NCI-H1048 (cell line): ENCODE measurements around the gene ZFP30.
A peak's percentile ranks its signal among the peaks of the same experiment; 100 is the strongest.
"Not testable (repeated sequence)": the region's sequence is repeated elsewhere in the genome, so short reads cannot be mapped to it uniquely, and the experiment has no call there.

Experiments used
- DNase-seq: peaks from one replicate; lab custom pipeline; 2025; lab: John Stamatoyannopoulos, UW

ZFP30 gene

GRCh38 chr19:37655301-37655688, at the start of gene ZFP30:
TSS of gene ZFP30 (minus strand) at chr19:37655465. CDS start at chr19:37647822, 7,643 bp downstream.
- DNase-seq: peak; percentile 60

DNA sequence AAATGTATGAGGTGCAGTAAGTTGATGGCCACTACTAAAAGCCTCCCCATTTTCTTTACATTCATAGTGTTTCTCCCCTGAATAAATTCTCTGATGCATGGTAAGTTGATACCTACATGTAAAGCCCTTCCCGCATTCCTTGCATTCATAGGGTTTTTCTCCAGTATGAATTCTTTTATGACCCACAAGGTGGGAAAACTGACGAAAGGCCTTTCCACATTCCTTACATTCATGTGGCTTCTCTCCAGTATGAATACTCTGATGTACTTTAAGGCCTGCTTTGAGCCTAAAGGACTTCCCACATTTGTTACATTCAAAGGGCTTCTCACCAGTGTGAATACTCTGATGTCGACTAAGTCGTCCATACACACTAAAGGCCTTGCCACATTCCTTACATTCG, 43.8 kb upstream of the ZFP30 start:
- no peak for DNase-seq

DNA sequence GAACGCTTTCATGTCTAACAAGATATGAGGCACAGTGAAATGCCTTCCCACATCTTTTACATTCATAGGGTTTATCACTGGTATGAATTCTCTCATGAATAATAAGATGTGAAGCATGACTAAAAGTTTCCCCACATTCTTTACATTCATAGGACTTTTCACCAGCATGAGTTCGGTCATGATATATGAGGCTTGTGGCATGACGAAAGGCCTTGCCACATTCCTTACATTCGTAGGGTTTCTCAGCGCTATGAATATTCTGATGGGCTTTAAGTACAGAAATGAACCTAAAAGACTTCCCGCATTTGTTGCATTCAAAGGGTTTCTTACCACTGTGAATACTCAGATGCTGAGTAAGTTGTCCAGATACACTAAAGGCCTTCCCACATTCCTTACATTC, 43.0 kb upstream of the ZFP30 start:
- no peak for DNase-seq

- no peak for DNase-seq
Observed at GRCh38 chr19:37695144-37695899, 40.1 kb upstream of the ZFP30 start.

GRCh38 chr19:37692956-37693620, 37.8 kb upstream of the ZFP30 start:
- DNase-seq: no peak

DNA sequence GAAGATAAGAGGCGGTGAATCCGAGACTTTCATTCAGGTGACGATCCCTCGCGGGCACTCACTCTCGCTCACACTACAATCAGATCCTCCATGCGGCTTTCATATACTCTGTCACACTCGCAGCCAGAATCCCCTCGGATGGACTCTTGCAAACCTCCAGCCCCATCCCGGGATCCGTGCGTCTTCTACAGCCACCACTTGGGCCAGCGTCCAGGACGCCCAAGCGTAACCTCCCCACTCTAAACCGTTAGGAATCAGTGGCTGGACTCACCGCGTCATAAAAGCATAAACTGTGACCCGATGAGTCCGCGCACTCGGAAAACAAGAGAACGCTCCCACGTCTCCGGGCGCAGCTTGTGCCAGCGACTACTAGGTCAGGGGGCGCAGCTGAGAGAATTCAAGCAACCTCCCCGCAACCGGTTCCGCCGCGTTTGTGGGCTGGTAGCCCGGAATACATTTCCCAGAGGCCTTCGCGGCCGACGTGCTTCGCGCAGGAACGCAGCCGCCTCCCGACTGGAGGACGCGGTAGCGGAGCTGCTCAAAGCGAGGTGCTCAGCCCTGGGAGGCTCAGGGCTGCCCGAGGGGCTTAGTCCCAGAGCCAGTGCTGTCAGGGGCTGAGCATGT, 36.7 kb upstream of the ZFP30 start:
- DNase-seq: no peak

DNA sequence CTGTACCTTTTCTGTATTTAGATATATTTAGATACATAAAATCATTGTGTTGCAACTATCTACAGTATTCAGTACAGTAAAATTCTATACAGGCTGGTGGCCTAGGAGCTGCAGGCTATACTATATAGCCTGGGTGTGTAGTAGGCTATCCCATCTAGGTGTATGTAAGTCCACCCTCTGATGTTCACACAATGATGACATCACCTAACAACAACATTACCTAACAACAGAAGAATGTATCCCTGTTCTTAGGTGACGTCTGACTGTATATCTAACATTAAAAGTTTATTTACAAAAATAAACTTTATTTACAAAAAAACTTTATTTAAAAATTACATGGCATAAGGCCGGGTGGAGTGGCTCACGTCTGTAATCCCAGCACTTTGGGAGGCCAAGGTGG, 28.3 kb upstream of the ZFP30 start:
- DNase-seq: no peak

DNA sequence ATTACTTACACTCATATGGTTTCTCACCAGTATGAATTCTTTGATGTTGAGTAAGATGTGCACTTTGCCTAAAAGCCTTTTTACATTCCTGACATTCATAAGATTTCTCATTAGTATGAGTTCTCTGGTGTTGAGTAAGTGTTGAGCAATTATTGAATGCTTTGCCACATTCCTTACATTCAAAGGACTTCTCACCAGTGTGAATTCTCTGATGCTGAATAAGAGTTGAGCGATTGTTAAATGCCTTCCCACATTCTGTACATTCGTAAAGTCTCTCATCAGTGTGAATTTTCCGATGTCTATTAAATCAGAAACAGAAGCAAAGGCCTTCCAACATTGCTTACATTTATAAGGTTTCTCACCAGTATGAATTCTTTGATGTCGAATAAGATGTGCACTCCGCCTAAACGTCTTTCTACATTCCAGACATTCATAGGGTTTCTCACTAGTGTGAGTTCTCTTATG, 14.2 kb upstream of the ZFP30 start:
- DNase-seq: no peak

DNA sequence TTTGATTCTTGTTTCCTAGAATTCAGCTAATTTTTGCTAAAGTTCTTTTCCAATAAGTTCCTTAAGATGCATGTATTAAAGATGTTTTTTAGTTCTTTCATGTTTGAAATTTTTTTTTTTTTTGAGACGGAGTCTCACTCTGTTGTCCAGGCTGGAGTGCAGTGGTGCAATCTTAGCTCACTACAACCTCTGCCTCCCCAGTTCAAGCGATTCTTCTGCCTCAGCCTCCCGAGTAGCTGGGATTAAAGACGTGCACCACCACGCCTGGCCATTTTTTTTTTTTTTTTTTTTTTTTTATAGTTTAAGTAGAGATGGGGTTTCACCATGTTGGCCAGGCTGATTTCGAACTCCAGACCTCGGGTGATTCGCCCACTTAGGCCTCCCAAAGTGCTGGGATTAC, 1.9 kb upstream of the ZFP30 start:
- not testable (repeated sequence) for DNase-seq

DNA sequence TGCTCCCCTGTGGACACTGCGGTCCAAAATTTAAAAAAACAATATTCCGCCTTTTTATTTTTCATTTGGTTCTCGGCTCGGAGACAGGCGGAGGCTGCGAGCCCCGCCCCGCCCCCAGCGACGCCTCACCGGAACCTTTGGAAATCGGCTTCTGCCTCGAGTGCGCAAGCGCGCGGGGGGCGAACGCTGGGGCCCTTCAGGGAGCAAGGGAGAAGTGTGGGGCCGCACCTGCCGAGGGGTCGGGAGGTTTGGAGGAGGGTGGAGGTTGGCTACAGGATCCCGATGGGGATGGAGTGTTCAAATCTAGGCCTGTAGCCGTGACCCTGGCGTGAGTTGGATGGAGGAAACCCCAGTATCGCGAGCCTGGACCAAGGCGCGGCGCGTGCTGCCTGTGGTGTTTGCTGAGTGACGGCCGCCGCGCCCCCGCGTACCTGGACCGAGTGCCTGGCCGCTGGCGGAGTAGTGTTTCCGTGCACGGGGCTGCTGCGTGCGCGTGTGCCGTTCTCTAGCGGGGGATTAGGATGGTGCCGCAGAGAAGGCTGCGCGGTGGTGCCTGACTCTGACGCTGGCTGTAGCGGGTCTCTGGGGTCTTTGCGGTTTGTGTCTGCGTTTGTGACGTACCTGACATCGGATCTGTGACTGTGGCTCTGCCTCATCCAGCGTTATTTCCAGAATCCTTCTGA, 565 bp upstream of the ZFP30 start:
- peak; percentile 59 for DNase-seq

- no peak for DNase-seq
Observed at GRCh38 chr19:37654629-37655300, 500 bp downstream of the ZFP30 start.

- DNase-seq: no peak
Observed at GRCh38 chr19:37654118-37654517, 1.1 kb downstream of the ZFP30 start.

- DNase-seq: no peak
Observed at GRCh38 chr19:37635076-37636056, 19.9 kb downstream of the ZFP30 start.

- DNase-seq: no peak
Observed at GRCh38 chr19:37594982-37595382, 60.3 kb downstream of the ZFP30 start.

GRCh38 chr19:37594304-37594981, 60.8 kb downstream of the ZFP30 start, which contains the start of the genes ZNF540 and ZNF571:
TSS of gene ZNF540 (plus strand) at chr19:37594876. CDS start at chr19:37598448, 3,572 bp downstream.
TSS of gene ZNF571 (minus strand) at chr19:37594792. CDS start at chr19:37586676, 8,116 bp downstream.
- DNase-seq: peak; percentile 81

- DNase-seq: no peak
Observed at GRCh38 chr19:37593996-37594303, 61.3 kb downstream of the ZFP30 start.

DNA sequence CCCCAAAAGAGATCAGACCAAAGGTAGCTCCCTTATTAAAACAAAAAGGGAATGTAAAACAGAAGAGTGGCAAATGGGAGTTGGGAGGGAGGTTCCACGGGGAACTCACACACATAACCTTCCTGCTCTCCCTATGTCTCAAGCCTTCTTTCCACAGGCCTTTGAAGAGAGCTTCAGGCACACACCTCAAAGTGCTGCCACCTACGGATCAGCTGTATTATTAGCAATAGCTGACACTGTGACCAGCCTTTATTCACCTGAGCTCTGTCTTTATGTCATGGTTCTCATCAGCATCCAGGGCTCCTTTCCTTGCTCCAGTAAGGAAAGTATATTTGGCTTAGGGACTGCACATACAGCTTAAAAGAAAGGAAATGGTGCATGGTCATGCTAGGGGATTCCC, 71.9 kb downstream of the ZFP30 start:
- no peak for DNase-seq

DNA sequence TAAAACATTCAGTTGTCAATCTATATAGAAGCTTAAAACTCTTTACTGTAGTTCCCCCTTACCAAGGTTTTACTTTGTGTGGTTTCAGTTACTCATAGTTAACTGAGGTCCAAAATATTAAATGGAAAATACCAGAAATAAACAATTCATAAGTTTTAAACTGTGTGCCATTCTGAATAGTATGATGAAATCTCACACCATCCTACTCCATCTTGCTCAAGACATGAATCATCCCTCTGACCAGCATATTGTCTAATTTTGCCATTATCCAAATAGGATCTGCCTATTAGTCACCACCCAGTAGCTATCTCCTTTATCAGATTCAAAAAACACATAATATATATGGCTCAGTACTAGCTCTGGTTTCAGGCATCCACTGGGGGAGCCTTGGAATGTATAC, 83.1 kb downstream of the ZFP30 start:
- DNase-seq: no peak

GRCh38 chr19:37565370-37565669, 89.9 kb downstream of the ZFP30 start:
- no peak for DNase-seq

- DNase-seq: no peak
Observed at GRCh38 chr19:37564624-37565369, 90.5 kb downstream of the ZFP30 start.
